HepG2 (cell line): ENCODE data around the gene UXS1. TPM values are rescaled to one million over a fixed set of nuclear protein-coding genes. Genes with fewer than 3 reads are reported as not detected.

Experiments used
- ADNP ChIP-seq: sonication (generic); formaldehyde crosslinking; IDR thresholded peaks from 2 replicates; pipeline ENCODE4 v1.4.0; 2020; ENCODE audit warnings: missing genetic modification reagents
- BCL3 ChIP-seq: sonication (generic); formaldehyde crosslinking; IDR thresholded peaks from 2 replicates; pipeline ENCODE4 v1.5.1; 2020; ENCODE audit warnings: mild to moderate bottlenecking, missing genetic modification reagents, moderate library complexity
- HCFC1 ChIP-seq: fragments of 150-350 bp; IDR thresholded peaks from 2 replicates; pipeline ENCODE4 v1.6.1; 2014; ENCODE audit warnings: low read depth, low read length
- HIVEP1 ChIP-seq: sonication (generic); formaldehyde crosslinking; IDR thresholded peaks from 2 replicates; pipeline ENCODE4 v1.4.0; 2020; ENCODE audit warnings: mild to moderate bottlenecking, missing genetic modification reagents
- HMG20B ChIP-seq: conservative IDR thresholded peaks from 2 replicates; pipeline ENCODE4 v1.6.1; 2016; ENCODE audit warnings: missing genetic modification reagents, missing compliant biosample characterization
- HMGA1 ChIP-seq: sonication (generic); formaldehyde crosslinking; conservative IDR thresholded peaks from 2 replicates; pipeline ENCODE4 v1.4.0; 2020; ENCODE audit warnings: missing genetic modification reagents
- HMGXB4 ChIP-seq, 2 experiments: sonication (generic) in 1 of 2; formaldehyde crosslinking in 1 of 2; IDR thresholded peaks; 2 replicates each; pipeline versions ENCODE4 v1.4.0 to v1.6.1; 2018 to 2020; ENCODE audit warnings: missing genetic modification reagents in 2 of 2, borderline replicate concordance in 1 of 2, low read depth in 1 of 2, mild to moderate bottlenecking in 1 of 2, missing biosample characterization in 1 of 2
- KDM2A ChIP-seq: sonication (generic); formaldehyde crosslinking; IDR thresholded peaks from 2 replicates; pipeline ENCODE4 v1.4.0; 2020; ENCODE audit warnings: low read depth, missing genetic modification reagents, borderline replicate concordance
- KLF12 ChIP-seq: sonication (generic); formaldehyde crosslinking; IDR thresholded peaks from 2 replicates; pipeline ENCODE4 v1.4.0; 2020; ENCODE audit warnings: missing genetic modification reagents, borderline replicate concordance
- LCORL ChIP-seq, 2 experiments: fragments of 450-650 bp in 1 of 2; sonication (generic) in 1 of 2; formaldehyde crosslinking in 1 of 2; IDR thresholded peaks; 2 replicates each; pipeline versions ENCODE4 v1.5.0 to v1.6.1; 2017 to 2020; ENCODE audit warnings: antibody characterized with exemption in 1 of 2, missing genetic modification reagents in 1 of 2
- MED1 ChIP-seq: sonication (generic); formaldehyde crosslinking; IDR thresholded peaks from 2 replicates; pipeline ENCODE4 v1.4.0; 2020; ENCODE audit warnings: missing genetic modification reagents
- MTA1 ChIP-seq: sonication (generic); formaldehyde crosslinking; IDR thresholded peaks from 2 replicates; pipeline ENCODE4 v1.4.0; 2020; ENCODE audit warnings: missing genetic modification reagents, mild to moderate bottlenecking, borderline replicate concordance
- PLSCR1 ChIP-seq: sonication (generic); formaldehyde crosslinking; IDR thresholded peaks from 2 replicates; pipeline ENCODE4 v1.5.0; 2020; ENCODE audit warnings: missing genetic modification reagents, mild to moderate bottlenecking, borderline replicate concordance
- RXRB ChIP-seq: IDR thresholded peaks from 2 replicates; pipeline ENCODE4 v1.6.1; 2016; ENCODE audit warnings: borderline replicate concordance, missing genetic modification reagents, missing compliant biosample characterization
- SMC3 ChIP-seq: IDR thresholded peaks from 2 replicates; pipeline ENCODE4 v1.6.1; 2011; ENCODE audit warnings: low read length, improper control_type of control experiment
- TEAD3 ChIP-seq: optimal IDR thresholded peaks from 2 replicates; pipeline ENCODE3; 2016; ENCODE audit warnings: borderline replicate concordance
- ZBTB34 ChIP-seq: sonication (generic); formaldehyde crosslinking; IDR thresholded peaks from 2 replicates; pipeline ENCODE4 v1.8.0; 2022; ENCODE audit warnings: mild to moderate bottlenecking, missing genetic modification reagents
- ZFX ChIP-seq: sonication (generic); formaldehyde crosslinking; IDR thresholded peaks from 2 replicates; pipeline ENCODE4 v1.4.0; 2020; ENCODE audit warnings: mild to moderate bottlenecking, low read depth, missing genetic modification reagents, moderate library complexity
- ZFY ChIP-seq: sonication (generic); formaldehyde crosslinking; IDR thresholded peaks from 2 replicates; pipeline ENCODE4 v1.4.0; 2020; ENCODE audit warnings: missing genetic modification reagents
- ZKSCAN5 ChIP-seq: sonication (generic); formaldehyde crosslinking; IDR thresholded peaks from 2 replicates; pipeline ENCODE4 v1.5.1; 2020; ENCODE audit warnings: mild to moderate bottlenecking, missing genetic modification reagents
- ZNF136 ChIP-seq: sonication (generic); formaldehyde crosslinking; IDR thresholded peaks from 2 replicates; pipeline ENCODE4 v1.8.1; 2022; ENCODE audit warnings: low read depth, mild to moderate bottlenecking, moderate library complexity, missing genetic modification reagents
- ZNF468 ChIP-seq: sonication (generic); formaldehyde crosslinking; IDR thresholded peaks from 2 replicates; pipeline ENCODE4 v1.8.0; 2022; ENCODE audit warnings: mild to moderate bottlenecking, moderate library complexity, missing genetic modification reagents
- ZNF496 ChIP-seq: sonication (generic); formaldehyde crosslinking; IDR thresholded peaks from 2 replicates; pipeline ENCODE4 v1.8.1; 2023; ENCODE audit warnings: mild to moderate bottlenecking, moderate library complexity, missing genetic modification reagents; ENCODE audit not compliant: insufficient replicate concordance
- ZNF547 ChIP-seq: sonication (generic); formaldehyde crosslinking; IDR thresholded peaks from 2 replicates; pipeline ENCODE4 v1.5.1; 2020; ENCODE audit warnings: mild to moderate bottlenecking, missing genetic modification reagents
- ZNF737 ChIP-seq: sonication (generic); formaldehyde crosslinking; IDR thresholded peaks from 2 replicates; pipeline ENCODE4 v1.5.0; 2020; ENCODE audit warnings: missing genetic modification reagents, mild to moderate bottlenecking, borderline replicate concordance
- ZSCAN25 ChIP-seq: sonication (generic); formaldehyde crosslinking; IDR thresholded peaks from 2 replicates; pipeline ENCODE4 v1.8.0; 2022; ENCODE audit warnings: mild to moderate bottlenecking, missing genetic modification reagents
- polyA plus RNA-seq, 8 experiments: library from polyadenylated mRNA; depleted of rRNA in 3 of 8; stranded (reverse) in 7 of 8; unstranded in 1 of 8; fragments of >200 nt; fragmentation: Illumina TruSeq in 4 of 8; extraction: Trizol in 4 of 8; gene quantifications; 2 replicates each; pipeline versions ENCODE4 v1.2.1 to v1.2.3, GENCODE V29; 2011 to 2016; ENCODE audit warnings: low read depth in 4 of 8, missing spikeins in 1 of 8, mixed read lengths in 1 of 8; ENCODE audit not compliant: insufficient read depth in 1 of 8
- total RNA-seq, 5 experiments: library from RNA; depleted of rRNA; stranded (reverse); fragments of >200 nt; fragmentation: Illumina TruSeq; extraction: Trizol; gene quantifications; 2 replicates each; pipeline ENCODE4 v1.2.3, GENCODE V29; 2016; ENCODE audit warnings: low read depth in 1 of 5

UXS1 gene
- total and polyA plus RNA-seq, 2 of the 13 experiments (the other 11 are each of a cell fraction or from before 2014, with no cell fraction given) = 53.3 to 110 TPM

GRCh38 chr2:106193690-106193976, 468 bp downstream of the UXS1 start (continued):
- peak in 1 of 2 experiments; percentile 62; a peak in 2 of 4 replicates for TF ChIP-seq HMGXB4 (CRISPR knock-in tag; IDR thresholded peaks at IDR 0.05; ENCODE audit: borderline replicate concordance in 1 of 2, low read depth in 1 of 2)
- TF ChIP-seq SMC3 = no peak
- no peak for TF ChIP-seq ADNP (CRISPR knock-in tag)
- no peak for TF ChIP-seq ZKSCAN5 (CRISPR knock-in tag)
- TF ChIP-seq ZSCAN25 (CRISPR knock-in tag) = peak; percentile 56
- no peak for TF ChIP-seq ZBTB34
- TF ChIP-seq ZNF737 (CRISPR knock-in tag) = 0 out of 2 replicates have a peak, but pooled peaks have one; percentile 15
- peak; percentile 73; the same call in 1 of the 2 replicates for TF ChIP-seq PLSCR1 (CRISPR knock-in tag)
- no peak for TF ChIP-seq TEAD3
- no peak for TF ChIP-seq HCFC1
- no peak for TF ChIP-seq HMG20B (CRISPR knock-in tag)
- no peak for TF ChIP-seq ZFX (CRISPR knock-in tag)
- no peak for TF ChIP-seq ZNF468 (CRISPR knock-in tag)
- TF ChIP-seq BCL3 (CRISPR knock-in tag) = 0 out of 2 replicates have a peak, but pooled peaks have one; percentile 31
- no peak for TF ChIP-seq LCORL (IDR thresholded peaks at IDR 0.05)
- TF ChIP-seq LCORL (CRISPR knock-in tag; IDR thresholded peaks at IDR 0.05) = 0 out of 2 replicates have a peak, but pooled peaks have one; percentile 6
- TF ChIP-seq KDM2A (CRISPR knock-in tag) = peak; percentile 68
- TF ChIP-seq MED1 = no peak
- no peak for TF ChIP-seq HMGA1
- no peak for TF ChIP-seq ZFY
- no peak for TF ChIP-seq KLF12 (CRISPR knock-in tag)
- TF ChIP-seq ZNF547 (CRISPR knock-in tag) = peak; percentile 78; the same call in 1 of the 2 replicates
- TF ChIP-seq ZNF136 (CRISPR knock-in tag) = 0 out of 2 replicates have a peak, but pooled peaks have one; percentile 5
- TF ChIP-seq HIVEP1 (CRISPR knock-in tag) = 0 out of 2 replicates have a peak, but pooled peaks have one; percentile 0
- peak; percentile 6; the same call in 1 of the 2 replicates for TF ChIP-seq MTA1 (CRISPR knock-in tag)
- TF ChIP-seq ZNF496 (CRISPR knock-in tag) = no peak
- no peak for TF ChIP-seq RXRB (CRISPR knock-in tag)
